K562 (cell line): ENCODE data around the gene ACAP2. TPM values are rescaled to one million over a fixed set of nuclear protein-coding genes. Genes with fewer than 3 reads are reported as not detected.

Experiments
- CBFA2T2 ChIP-seq: fragments of 450-650 bp; conservative IDR thresholded peaks from 2 replicates; pipeline ENCODE4 v1.6.1; 2017; ENCODE audit warnings: mild to moderate bottlenecking
- DLX4 ChIP-seq: fragments of 250-450 bp; sonication (Bioruptor Pico); IDR thresholded peaks from 2 replicates; pipeline ENCODE4 v1.6.1; 2021; ENCODE audit warnings: mild to moderate bottlenecking
- EHMT2 ChIP-seq: fragments of 450-650 bp; IDR thresholded peaks from 2 replicates; pipeline ENCODE4 v1.6.1; 2018; ENCODE audit warnings: antibody characterized with exemption
- NCOA6 ChIP-seq: fragments of 450-650 bp; IDR thresholded peaks from 2 replicates; pipeline ENCODE4 v1.6.1; 2017; ENCODE audit warnings: mild to moderate bottlenecking
- SNIP1 ChIP-seq: fragments of 450-650 bp; IDR thresholded peaks from 2 replicates; pipeline ENCODE4 v1.7.1; 2017; ENCODE audit warnings: low read depth, mild to moderate bottlenecking
- TEAD2 ChIP-seq: fragments of 450-650 bp; IDR thresholded peaks from 2 replicates; pipeline ENCODE4 v1.6.1; 2016; ENCODE audit warnings: missing genetic modification characterization, control low read depth, missing compliant biosample characterization
- ZBTB2 ChIP-seq: fragments of 450-650 bp; IDR thresholded peaks from 2 replicates; pipeline ENCODE4 v1.6.1; 2016; ENCODE audit warnings: antibody characterized with exemption
- ZKSCAN3 ChIP-seq: fragments of 250-450 bp; sonication (Bioruptor Pico); IDR thresholded peaks from 2 replicates; pipeline ENCODE4 v1.4.0; 2020
- ZNF384 ChIP-seq: IDR thresholded peaks from 2 replicates; pipeline ENCODE4 v1.6.1; 2012; ENCODE audit warnings: low read depth, low read length, improper control_type of control experiment
- ZSCAN29 ChIP-seq: fragments of 450-650 bp; IDR thresholded peaks from 2 replicates; pipeline ENCODE4 v1.6.1; 2017
- ZZZ3 ChIP-seq: fragments of 450-650 bp; IDR thresholded peaks from 2 replicates; pipeline ENCODE4 v1.6.1; 2016; ENCODE audit warnings: antibody characterized with exemption, mild to moderate bottlenecking, moderate library complexity
- polyA plus RNA-seq, 8 experiments: library from polyadenylated mRNA; depleted of rRNA in 4 of 8; stranded (reverse) in 5 of 8; unstranded in 3 of 8; fragments of >200 nt; fragmentation: Nextera tagmentation in 2 of 8; fragmentation: Illumina TruSeq in 1 of 8; extraction: Ambion mirVana in 2 of 8; extraction: Trizol in 1 of 8; gene quantifications; 2 replicates each; pipeline versions ENCODE4 v1.2.1 to v1.2.3, GENCODE V29; 2011 to 2014; ENCODE audit warnings: inconsistent platforms in 1 of 8, missing spikeins in 1 of 8
- total RNA-seq, 7 experiments: library from RNA; depleted of rRNA in 6 of 7; stranded (reverse); fragments of >200 nt in 6 of 7; fragmentation: Illumina TruSeq in 2 of 7; extraction: Trizol in 2 of 7; gene quantifications; 2 replicates each; pipeline versions ENCODE4 v1.2.1 to v1.2.3, GENCODE V29; 2011 to 2021; ENCODE audit warnings: low replicate concordance in 1 of 7
- TF ChIP-seq, protein P1 (sequence below): sonication (generic); formaldehyde crosslinking; IDR thresholded peaks from 2 replicates; pipeline ENCODE4 v1.8.0; 2022; ENCODE audit warnings: mild to moderate bottlenecking, missing genetic modification reagents, borderline replicate concordance
- TF ChIP-seq, protein P2 (sequence below): fragments of 450-650 bp; IDR thresholded peaks from 2 replicates; pipeline ENCODE4 v1.6.1; 2016; ENCODE audit warnings: mild to moderate bottlenecking, moderate library complexity

ACAP2 gene
- total and polyA plus RNA-seq, 9 of the 15 experiments (the other 6 are each of a cell fraction or from before 2014, with no cell fraction given): 10.6 to 52.7 (median 34.4) TPM

DNA sequence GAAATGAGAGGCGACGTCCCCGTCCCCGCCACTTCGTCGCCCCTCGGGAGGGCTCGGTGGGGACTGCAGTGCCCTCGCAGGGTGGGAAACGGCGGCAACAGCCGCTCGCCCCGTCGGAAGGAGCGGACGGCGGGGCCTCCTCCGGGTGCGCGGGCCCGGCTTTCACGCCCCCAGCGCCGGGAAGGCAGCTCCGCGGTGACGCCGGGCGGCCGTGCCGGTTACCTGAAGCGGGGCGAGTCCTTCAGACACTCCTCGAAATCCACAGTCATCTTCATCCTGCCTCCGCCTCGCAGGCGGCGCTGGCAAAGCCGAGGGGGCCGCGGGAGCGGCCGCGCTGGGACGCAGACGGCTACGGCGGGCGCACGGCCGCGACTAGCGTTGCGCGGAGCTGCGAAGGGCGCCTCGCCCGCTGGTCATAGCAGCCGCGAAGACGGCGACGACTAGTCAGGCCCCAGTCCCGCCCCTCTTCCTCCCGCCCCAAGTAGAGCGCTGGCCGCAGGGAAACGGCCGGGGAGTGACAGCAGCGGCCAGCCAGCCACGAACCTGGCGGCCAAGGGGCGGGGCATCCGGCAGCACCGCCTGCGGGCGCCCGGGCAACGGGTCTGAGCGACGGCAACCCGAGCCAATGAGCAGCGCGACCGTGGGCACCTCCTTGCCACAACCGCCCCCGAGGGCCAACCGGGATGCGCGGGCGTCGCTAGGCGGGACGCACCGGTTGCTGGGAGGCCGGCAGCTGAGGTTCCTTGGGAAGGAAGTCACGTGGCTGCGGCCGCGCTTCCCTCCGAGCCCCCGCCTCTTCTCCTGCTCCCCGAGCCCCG, at the start of gene ACAP2 (continued):
- TF ChIP-seq, protein P1, sequence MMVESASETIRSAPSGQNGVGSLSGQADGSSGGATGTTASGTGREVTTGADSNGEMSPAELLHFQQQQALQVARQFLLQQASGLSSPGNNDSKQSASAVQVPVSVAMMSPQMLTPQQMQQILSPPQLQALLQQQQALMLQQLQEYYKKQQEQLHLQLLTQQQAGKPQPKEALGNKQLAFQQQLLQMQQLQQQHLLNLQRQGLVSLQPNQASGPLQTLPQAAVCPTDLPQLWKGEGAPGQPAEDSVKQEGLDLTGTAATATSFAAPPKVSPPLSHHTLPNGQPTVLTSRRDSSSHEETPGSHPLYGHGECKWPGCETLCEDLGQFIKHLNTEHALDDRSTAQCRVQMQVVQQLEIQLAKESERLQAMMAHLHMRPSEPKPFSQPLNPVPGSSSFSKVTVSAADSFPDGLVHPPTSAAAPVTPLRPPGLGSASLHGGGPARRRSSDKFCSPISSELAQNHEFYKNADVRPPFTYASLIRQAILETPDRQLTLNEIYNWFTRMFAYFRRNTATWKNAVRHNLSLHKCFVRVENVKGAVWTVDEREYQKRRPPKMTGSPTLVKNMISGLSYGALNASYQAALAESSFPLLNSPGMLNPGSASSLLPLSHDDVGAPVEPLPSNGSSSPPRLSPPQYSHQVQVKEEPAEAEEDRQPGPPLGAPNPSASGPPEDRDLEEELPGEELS (CRISPR knock-in tag): no peak
- TF ChIP-seq EHMT2: no peak
- no peak for TF ChIP-seq DLX4 (CRISPR knock-in tag)
- TF ChIP-seq, protein P2, sequence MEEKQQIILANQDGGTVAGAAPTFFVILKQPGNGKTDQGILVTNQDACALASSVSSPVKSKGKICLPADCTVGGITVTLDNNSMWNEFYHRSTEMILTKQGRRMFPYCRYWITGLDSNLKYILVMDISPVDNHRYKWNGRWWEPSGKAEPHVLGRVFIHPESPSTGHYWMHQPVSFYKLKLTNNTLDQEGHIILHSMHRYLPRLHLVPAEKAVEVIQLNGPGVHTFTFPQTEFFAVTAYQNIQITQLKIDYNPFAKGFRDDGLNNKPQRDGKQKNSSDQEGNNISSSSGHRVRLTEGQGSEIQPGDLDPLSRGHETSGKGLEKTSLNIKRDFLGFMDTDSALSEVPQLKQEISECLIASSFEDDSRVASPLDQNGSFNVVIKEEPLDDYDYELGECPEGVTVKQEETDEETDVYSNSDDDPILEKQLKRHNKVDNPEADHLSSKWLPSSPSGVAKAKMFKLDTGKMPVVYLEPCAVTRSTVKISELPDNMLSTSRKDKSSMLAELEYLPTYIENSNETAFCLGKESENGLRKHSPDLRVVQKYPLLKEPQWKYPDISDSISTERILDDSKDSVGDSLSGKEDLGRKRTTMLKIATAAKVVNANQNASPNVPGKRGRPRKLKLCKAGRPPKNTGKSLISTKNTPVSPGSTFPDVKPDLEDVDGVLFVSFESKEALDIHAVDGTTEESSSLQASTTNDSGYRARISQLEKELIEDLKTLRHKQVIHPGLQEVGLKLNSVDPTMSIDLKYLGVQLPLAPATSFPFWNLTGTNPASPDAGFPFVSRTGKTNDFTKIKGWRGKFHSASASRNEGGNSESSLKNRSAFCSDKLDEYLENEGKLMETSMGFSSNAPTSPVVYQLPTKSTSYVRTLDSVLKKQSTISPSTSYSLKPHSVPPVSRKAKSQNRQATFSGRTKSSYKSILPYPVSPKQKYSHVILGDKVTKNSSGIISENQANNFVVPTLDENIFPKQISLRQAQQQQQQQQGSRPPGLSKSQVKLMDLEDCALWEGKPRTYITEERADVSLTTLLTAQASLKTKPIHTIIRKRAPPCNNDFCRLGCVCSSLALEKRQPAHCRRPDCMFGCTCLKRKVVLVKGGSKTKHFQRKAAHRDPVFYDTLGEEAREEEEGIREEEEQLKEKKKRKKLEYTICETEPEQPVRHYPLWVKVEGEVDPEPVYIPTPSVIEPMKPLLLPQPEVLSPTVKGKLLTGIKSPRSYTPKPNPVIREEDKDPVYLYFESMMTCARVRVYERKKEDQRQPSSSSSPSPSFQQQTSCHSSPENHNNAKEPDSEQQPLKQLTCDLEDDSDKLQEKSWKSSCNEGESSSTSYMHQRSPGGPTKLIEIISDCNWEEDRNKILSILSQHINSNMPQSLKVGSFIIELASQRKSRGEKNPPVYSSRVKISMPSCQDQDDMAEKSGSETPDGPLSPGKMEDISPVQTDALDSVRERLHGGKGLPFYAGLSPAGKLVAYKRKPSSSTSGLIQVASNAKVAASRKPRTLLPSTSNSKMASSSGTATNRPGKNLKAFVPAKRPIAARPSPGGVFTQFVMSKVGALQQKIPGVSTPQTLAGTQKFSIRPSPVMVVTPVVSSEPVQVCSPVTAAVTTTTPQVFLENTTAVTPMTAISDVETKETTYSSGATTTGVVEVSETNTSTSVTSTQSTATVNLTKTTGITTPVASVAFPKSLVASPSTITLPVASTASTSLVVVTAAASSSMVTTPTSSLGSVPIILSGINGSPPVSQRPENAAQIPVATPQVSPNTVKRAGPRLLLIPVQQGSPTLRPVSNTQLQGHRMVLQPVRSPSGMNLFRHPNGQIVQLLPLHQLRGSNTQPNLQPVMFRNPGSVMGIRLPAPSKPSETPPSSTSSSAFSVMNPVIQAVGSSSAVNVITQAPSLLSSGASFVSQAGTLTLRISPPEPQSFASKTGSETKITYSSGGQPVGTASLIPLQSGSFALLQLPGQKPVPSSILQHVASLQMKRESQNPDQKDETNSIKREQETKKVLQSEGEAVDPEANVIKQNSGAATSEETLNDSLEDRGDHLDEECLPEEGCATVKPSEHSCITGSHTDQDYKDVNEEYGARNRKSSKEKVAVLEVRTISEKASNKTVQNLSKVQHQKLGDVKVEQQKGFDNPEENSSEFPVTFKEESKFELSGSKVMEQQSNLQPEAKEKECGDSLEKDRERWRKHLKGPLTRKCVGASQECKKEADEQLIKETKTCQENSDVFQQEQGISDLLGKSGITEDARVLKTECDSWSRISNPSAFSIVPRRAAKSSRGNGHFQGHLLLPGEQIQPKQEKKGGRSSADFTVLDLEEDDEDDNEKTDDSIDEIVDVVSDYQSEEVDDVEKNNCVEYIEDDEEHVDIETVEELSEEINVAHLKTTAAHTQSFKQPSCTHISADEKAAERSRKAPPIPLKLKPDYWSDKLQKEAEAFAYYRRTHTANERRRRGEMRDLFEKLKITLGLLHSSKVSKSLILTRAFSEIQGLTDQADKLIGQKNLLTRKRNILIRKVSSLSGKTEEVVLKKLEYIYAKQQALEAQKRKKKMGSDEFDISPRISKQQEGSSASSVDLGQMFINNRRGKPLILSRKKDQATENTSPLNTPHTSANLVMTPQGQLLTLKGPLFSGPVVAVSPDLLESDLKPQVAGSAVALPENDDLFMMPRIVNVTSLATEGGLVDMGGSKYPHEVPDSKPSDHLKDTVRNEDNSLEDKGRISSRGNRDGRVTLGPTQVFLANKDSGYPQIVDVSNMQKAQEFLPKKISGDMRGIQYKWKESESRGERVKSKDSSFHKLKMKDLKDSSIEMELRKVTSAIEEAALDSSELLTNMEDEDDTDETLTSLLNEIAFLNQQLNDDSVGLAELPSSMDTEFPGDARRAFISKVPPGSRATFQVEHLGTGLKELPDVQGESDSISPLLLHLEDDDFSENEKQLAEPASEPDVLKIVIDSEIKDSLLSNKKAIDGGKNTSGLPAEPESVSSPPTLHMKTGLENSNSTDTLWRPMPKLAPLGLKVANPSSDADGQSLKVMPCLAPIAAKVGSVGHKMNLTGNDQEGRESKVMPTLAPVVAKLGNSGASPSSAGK: no peak
- TF ChIP-seq NCOA6: peak; percentile 96
- no peak for TF ChIP-seq ZNF384
- TF ChIP-seq ZZZ3: no peak
- TF ChIP-seq ZSCAN29: no peak
- no peak for TF ChIP-seq ZKSCAN3 (CRISPR knock-in tag)
- peak; percentile 78 for TF ChIP-seq CBFA2T2
- no peak for TF ChIP-seq SNIP1
- TF ChIP-seq ZBTB2: no peak
- no peak for TF ChIP-seq TEAD2 (tag)
